ENCODE data around the gene NFE2L1. TPM values are rescaled to one million over a fixed set of nuclear protein-coding genes. Genes with fewer than 3 reads are reported as not detected.

The NFE2L1 gene
- total RNA-seq, 3 donors from 2014 or later (not counting 1 experiment from before 2014, with no cell fraction given) = 38.6 to 53.4 (median 47.5) TPM

GRCh38 chr17:48004983-48005382, 43.2 kb upstream of the NFE2L1 start:
- peaks cover 2% of the 10 kb centered on the region for H3K27me3 ChIP-seq (ENCODE audit: control insufficient read depth, insufficient read depth, low read length)
- peaks cover 3% of the 10 kb centered on the region for H3K4me1 ChIP-seq (ENCODE audit: control insufficient read depth, insufficient read depth, low read length)
- Mint-ChIP-seq H3K27ac (no peak overlapping the region), H3K4me1 (no peaks in the 10 kb centered on the region), H3K4me3 (no peak overlapping the region), H3K9me3 (no peaks in the 10 kb centered on the region), H3K36me3 (no peaks in the 10 kb centered on the region), H3K27me3 (ENCODE audit: low read depth in 2 of 2) (peaks cover 24 to 37% of the 10 kb centered on the region in 2 donors)
- H3K4me3 ChIP-seq (ENCODE audit: low read length) = no peak overlapping the region
- no peak overlapping the region for H3K27ac ChIP-seq (ENCODE audit: low read length)
- ATAC-seq (no peak), DNase-seq (no peak)
- intact Hi-C loops (cut with micrococcal nuclease) = no loop called here
- no peaks in the 10 kb centered on the region for H3K36me3 ChIP-seq (ENCODE audit: control insufficient read depth, insufficient read depth, low read length)
- TF ChIP-seq CTCF (IDR thresholded peaks at IDR 0.05) = no peak
- WGBS (ENCODE audit: insufficient coverage) = 94% methylated on average over 2 of the region's 3 CpGs
- no peaks in the 10 kb centered on the region for H3K9me3 ChIP-seq (ENCODE audit: control insufficient read depth, insufficient read depth, low read length)

GRCh38 chr17:48006936-48007709, 41.0 kb upstream of the NFE2L1 start:
- ATAC-seq (no peak), DNase-seq (no peak)
- Histone ChIP-seq H3K9me3 (ENCODE audit: control insufficient read depth, insufficient read depth, low read length) (no peaks in the 10 kb centered on the region), H3K4me1 (ENCODE audit: control insufficient read depth, insufficient read depth, low read length) (peaks cover 11% of the 10 kb centered on the region), H3K27me3 (ENCODE audit: control insufficient read depth, insufficient read depth, low read length) (peaks cover 9% of the 10 kb centered on the region), H3K27ac (ENCODE audit: low read length) (no peak overlapping the region), H3K36me3 (ENCODE audit: control insufficient read depth, insufficient read depth, low read length) (no peaks in the 10 kb centered on the region), H3K4me3 (ENCODE audit: low read length) (no peak overlapping the region)
- Mint-ChIP-seq H3K27ac (no peak overlapping the region), H3K27me3 (ENCODE audit: low read depth in 2 of 2) (peaks cover 40 to 55% of the 10 kb centered on the region in 2 donors), H3K4me1 (peaks cover 6 to 11% of the 10 kb centered on the region in 2 donors), H3K36me3 (no peaks in the 10 kb centered on the region), H3K4me3 (no peak overlapping the region), H3K9me3 (no peaks in the 10 kb centered on the region)
- intact Hi-C loops (cut with micrococcal nuclease) = no loop called here
- TF ChIP-seq CTCF (IDR thresholded peaks at IDR 0.05) = no peak
- 91% methylated on average over 12 of the region's 12 CpGs for WGBS (ENCODE audit: insufficient coverage)

GRCh38 chr17:48010193-48010592, 38.0 kb upstream of the NFE2L1 start:
- intact Hi-C loops (cut with micrococcal nuclease) = no loop called here
- no peak overlapping the region for H3K4me3 Mint-ChIP-seq
- no peak for TF ChIP-seq CTCF (IDR thresholded peaks at IDR 0.05)
- Histone ChIP-seq H3K27me3 (ENCODE audit: control insufficient read depth, insufficient read depth, low read length) (peaks cover 11% of the 10 kb centered on the region), H3K4me3 (ENCODE audit: low read length) (no peak overlapping the region), H3K9me3 (ENCODE audit: control insufficient read depth, insufficient read depth, low read length) (no peaks in the 10 kb centered on the region), H3K27ac (ENCODE audit: low read length) (no peak overlapping the region), H3K4me1 (ENCODE audit: control insufficient read depth, insufficient read depth, low read length) (peaks cover 12% of the 10 kb centered on the region), H3K36me3 (ENCODE audit: control insufficient read depth, insufficient read depth, low read length) (no peaks in the 10 kb centered on the region)
- 85% methylated on average over 2 of the region's 3 CpGs for WGBS (ENCODE audit: insufficient coverage)
- H3K27ac Mint-ChIP-seq = no peak overlapping the region
- H3K36me3 Mint-ChIP-seq = no peaks in the 10 kb centered on the region
- peaks cover 6 to 15% of the 10 kb centered on the region in 2 donors for H3K4me1 Mint-ChIP-seq
- H3K27me3 Mint-ChIP-seq (ENCODE audit: low read depth in 2 of 2) = peaks cover 50 to 62% of the 10 kb centered on the region in 2 donors
- H3K9me3 Mint-ChIP-seq = no peaks in the 10 kb centered on the region
- DNase-seq (no peak), ATAC-seq (no peak)
